NCI-H2227 (cell line): ENCODE data around the gene ASXL3.
A peak's percentile ranks its signal among the peaks of the same experiment; 100 is the strongest.

Experiments used
- DNase-seq: peaks from one replicate; lab custom pipeline; 2025; ENCODE audit not compliant: unreplicated experiment; lab: John Stamatoyannopoulos, UW

The ASXL3 gene

GRCh38 chr18:33577685-33578517, at the start of gene ASXL3:
Gene ASXL3, plus strand, starts transcription at chr18:33578219. Its CDS starts 413 bp downstream, at chr18:33578632.
- DNase-seq: peak; percentile 76

- no peak for DNase-seq
Measured at GRCh38 chr18:33532978-33533377, 45.0 kb upstream of the ASXL3 start.

GRCh38 chr18:33536904-33537303, 41.1 kb upstream of the ASXL3 start:
- DNase-seq: no peak

- DNase-seq: peak; percentile 21
Measured at GRCh38 chr18:33538418-33539042, 39.5 kb upstream of the ASXL3 start.

DNA sequence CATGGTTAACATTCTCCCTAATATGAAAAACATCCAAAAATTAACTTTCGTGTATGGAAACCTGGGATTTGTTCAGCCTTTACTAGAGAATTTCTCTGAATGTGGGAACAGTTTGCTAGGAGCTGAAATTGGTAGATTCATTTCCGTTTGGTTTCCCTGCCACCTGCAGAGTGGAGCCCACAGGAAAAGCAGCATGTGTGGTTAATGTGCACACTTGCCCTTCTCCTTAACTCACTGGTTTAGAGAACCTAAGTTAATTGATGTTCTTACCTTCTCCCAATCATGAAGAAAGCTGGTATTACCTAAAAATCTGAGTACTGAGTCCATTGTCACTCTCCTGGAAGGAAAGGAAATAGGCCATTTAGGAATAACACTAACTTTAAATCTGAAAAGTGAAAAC, 37.6 kb upstream of the ASXL3 start:
- DNase-seq: no peak

DNA sequence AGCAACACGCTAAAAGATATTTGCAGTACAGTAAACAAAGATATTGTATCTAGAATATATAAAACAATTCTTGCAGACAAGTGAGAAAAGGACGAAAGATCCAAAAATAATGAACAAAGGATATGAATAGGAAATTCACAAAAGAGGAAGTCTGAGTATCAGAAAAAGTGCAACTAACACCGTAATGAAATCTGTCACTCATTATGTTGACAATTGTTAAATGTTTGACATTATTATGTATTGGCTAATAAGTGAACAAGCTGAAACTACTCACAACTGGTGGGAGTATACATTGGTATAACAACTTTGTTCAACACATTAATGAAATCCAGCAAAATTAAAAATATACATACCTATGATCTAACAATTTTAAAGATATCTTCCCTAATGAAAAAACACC, 36.7 kb upstream of the ASXL3 start:
- no peak for DNase-seq

- no peak for DNase-seq
Measured at GRCh38 chr18:33556846-33557245, 21.2 kb upstream of the ASXL3 start.

GRCh38 chr18:33557706-33558105, 20.3 kb upstream of the ASXL3 start:
- DNase-seq: no peak

DNA sequence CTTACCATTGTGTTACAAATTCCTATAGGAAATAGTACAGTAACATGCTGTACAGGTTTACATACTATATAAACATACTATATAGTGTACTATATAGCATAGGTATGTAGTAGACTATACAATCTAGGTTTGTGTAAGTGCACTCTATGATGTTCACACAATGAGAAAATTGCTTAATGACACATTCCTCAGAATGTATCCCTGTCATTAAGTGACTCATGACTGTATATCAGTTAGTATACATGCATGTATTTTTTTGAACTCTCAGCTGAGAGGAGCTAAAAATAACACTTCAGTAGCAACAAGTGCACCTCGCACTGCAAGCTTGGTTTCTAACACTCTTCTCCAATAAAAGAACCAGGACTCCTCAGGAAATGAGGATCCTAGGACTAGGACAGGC, 19.5 kb upstream of the ASXL3 start:
- no peak for DNase-seq

DNA sequence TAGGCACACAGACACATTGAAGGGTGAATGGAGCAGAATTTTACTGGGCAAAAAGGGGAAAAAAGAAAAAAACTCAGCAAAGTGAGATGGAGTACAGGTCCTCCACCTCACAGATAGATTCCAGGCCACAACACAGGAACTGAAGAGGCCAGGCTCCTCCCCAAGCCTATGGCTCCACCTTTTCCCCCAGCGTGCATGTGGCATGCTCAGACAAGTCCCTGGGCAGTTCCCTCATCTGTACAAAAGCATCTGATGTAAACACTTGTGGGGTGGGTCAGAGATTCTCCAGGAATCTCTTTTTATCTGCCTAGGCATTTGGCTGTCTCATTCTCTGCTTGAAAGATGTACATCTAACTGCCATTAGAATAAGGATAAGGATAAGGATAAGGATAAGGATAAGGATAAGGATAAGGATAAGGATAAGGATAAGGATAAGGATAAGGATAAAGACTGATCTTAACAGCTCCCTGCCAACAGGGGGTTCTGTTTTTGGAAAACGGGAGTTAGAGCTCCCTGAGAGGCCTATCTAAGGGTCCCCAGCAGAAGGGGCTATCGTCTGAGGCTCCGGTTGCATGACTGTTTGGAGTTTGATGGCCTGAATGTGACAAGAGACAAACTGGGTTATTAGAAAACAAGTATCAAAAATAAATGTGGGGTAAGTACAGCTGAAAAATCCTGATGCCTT, 17.2 kb upstream of the ASXL3 start:
- no peak for DNase-seq

DNA sequence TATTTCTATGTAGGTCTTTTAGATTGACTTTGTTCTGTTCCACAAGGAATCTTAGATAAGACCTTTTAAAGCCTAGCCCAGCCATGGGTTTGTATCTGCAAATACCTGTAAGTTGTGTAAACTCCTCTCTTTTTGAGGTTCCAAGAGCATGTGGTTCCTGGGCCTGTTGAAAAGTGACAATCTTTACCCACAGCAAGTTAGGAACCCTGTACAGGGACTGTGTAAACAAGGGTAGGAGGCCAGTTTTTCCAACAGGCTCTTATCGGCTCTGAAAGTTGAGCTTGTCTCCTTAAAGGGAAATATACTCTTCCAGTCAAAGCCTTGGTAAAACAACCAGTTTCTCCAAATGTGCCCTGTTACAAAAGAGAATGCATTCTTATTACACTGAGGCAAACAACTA, 15.3 kb upstream of the ASXL3 start:
- DNase-seq: no peak

- DNase-seq: no peak
Measured at GRCh38 chr18:33567705-33568104, 10.3 kb upstream of the ASXL3 start.

DNA sequence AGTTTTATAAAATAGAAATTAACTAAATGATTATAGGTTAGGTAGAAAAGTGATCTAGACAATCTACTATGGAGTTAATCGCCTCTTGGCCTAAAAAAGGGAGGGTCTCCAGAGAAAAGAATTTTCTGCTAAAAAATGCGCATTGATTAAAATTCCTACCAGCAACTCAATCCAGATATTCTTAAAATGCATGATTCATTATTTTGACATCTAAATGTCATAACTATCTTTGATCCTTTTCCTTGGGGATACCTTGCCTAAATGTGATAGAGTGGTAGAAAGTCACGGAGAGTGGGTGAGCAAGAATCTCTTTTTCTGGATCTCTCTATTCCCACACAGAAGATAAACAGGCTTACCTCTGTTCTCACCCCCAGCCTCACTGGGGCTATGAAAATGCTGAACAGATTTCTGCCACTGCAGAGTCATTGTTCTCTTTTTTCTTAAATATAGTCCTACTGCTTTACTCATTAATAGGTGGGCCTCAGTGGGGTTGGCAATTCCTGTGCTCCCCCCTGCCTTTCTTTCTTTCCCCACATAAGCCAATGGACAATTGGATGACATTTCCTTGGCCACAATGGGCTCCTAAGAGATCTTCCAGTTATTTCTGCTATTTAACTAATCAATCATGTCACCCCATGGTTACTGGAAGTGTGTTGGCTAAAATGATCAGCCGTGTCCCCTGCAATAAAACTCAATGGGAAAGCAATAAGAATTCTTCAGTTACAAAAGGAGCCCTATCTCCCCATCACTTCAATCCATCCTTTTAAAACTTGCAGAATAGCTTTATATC, 5.8 kb upstream of the ASXL3 start:
- DNase-seq: no peak

DNA sequence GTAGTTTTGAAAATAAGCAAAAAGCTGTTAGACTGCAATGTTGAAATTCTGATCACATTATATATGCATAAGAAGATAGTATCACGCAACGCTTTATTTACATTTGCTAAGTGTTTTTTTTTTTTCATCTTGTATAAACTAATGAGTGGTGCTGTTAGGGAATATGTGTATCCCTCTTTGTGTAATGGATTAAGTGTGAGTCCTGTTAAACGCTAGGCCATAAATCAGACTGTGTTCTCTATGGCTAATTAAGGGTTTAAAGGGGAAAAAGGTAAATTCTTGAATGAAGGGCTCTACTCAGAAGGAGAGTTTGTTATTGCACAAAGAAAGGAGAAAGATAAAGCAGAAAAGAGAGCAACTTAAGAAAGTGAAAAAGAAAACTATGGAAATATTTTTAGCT, 4.8 kb upstream of the ASXL3 start:
- DNase-seq: no peak

DNA sequence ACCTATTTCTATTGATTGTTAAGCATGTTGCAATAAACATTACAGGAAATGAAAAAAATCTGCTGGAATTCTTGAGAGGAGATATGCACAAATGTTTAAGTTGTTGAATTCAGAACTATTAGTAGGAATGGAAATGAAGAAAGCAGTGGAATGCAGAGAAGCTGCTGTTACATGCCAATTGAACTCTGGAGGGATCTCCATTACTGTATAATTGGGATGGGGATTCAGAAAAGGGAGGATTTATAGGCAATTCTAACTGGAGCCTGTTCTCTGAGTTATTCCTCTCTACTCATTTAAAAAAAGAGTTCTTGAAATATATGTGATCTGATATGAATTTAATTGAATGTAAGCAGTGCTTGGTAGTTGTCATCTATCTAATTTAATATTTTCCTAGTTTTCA, 2.6 kb upstream of the ASXL3 start:
- DNase-seq: no peak

- no peak for DNase-seq
Measured at GRCh38 chr18:33576999-33577646, 896 bp upstream of the ASXL3 start.

GRCh38 chr18:33578518-33579348, 714 bp downstream of the ASXL3 start:
- DNase-seq: peak; percentile 57

DNA sequence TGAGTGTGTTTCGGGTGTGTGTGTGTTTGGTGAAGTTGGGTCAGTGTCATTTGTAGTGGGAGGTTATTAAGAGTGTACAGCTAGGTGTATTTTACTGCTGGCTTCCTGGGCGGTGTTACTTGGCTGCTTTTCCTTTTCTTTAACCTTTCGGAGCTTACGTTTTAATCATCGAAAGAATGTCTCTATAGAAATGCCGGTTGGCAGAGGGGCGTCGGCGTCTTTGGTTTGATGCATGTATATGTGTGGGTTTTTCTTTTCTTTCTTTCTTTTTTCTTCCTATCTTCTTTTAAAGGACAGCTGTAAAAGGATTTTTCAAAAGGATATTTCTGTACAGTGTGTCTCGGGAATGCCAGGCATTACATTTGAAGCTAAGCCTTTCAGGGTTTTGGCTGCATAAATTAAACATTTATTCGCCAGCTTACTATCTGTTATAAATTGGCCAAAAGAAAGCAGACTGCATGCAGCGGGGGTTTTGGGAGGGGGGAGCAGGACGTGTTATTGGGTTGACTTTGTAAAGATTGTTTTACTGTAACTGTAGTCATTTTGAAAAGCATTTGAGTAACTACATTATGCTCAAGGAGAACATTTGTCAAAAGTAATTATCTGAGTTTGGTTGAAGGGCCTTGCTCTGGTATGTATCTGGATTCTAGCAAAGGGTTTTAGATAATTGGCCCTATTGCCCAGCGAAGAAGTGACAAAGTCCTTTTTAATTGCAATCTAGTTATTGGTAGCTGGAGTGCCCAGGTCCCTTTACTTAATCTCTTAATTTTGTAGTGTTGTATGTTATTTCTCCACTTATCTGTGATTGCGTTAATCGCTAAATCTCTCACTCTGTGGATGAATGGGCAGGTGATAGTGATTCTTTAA, 1.6 kb downstream of the ASXL3 start:
- peak; percentile 52 for DNase-seq

DNA sequence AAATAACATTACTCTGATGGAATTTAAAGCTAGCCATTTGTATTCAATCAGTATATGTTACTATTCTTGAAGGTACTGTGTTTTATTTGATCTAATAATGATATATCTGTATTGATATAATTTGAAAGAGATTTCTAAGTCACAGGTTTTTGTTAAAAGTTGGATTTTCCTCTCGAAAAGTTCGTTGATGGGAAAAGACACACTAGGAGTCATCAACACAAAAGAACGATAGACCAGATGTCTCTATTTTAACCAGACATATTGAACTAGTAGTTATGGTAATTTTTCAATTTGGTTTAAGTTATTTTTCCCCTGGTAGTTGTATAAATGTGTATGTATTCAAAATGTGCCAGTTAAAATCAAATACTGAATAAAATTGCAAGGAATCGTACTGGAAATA, 2.5 kb downstream of the ASXL3 start:
- no peak for DNase-seq
